ENCODE results near the gene ZFAND4. TPM values are rescaled to one million over a fixed set of nuclear protein-coding genes. Genes with fewer than 3 reads are reported as not detected.

ZFAND4 gene
- total and polyA plus RNA-seq, 4 donors: 3.2 to 15.7 (median 8.0) TPM

DNA sequence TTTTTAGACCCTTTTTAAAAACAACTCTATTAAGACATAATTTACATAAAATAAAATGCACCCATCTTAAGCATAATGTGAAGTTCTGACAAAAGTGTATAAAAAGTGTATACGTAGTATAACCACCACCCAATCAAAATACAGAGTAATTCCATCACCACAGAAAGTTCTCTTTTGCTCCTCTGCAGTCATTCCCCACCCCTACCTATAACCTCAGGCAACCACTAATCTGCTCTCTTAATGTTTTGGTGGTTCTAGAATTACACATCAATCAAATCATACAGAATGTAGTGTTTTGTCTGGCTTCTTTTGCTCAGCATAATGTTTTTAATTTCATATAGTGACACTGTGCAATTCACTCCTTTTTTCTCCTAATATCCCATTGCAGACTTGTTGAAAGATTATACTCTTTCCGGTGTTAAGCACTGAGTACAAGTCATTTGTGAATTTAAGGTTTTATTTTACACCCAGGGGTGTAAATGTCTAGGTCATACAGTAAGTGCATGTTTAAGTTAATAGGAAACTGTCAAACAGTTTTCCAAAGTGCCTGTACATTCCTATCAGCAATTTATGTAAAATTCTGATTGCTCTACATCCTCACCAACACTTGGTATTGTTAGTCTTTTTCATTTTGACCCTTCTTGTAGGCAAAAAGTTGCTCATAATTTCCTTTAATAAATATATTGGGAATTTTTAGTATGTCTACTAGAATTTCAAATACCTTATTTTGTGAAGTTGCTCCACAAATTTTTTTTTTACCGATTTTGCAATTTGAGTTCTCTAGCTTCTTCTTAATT is 86.3 kb downstream of the ZFAND4 start:
- WGBS: 98% methylated on average over 3 of the region's 3 CpGs
- H3K27me3 ChIP-seq (ENCODE audit: control insufficient read depth in 4 of 4, insufficient read depth in 4 of 4, low read length in 3 of 4): no peaks in the 10 kb centered on the region
- H3K9me3 ChIP-seq (ENCODE audit: control insufficient read depth in 4 of 4, low read length in 3 of 4): peaks cover 0 to 2% (median 0%) of the 10 kb centered on the region in 4 donors
- DNase-seq (ENCODE audit: low spot score): no peak
- H3K4me3 ChIP-seq (ENCODE audit: low read depth in 1 of 3, low read length in 3 of 3): no peak overlapping the region
- H3K9ac ChIP-seq (ENCODE audit: low read depth in 1 of 2, low read length in 2 of 2): no peak overlapping the region
- no peak for TF ChIP-seq REST (IDR thresholded peaks at IDR 0.05)
- TF ChIP-seq EGR1 (IDR thresholded peaks at IDR 0.05; ENCODE audit: low read depth in 2 of 2): no peak
- TF ChIP-seq TAF1 (conservative IDR thresholded peaks at IDR 0.05): no peak
- no peak for TF ChIP-seq GABPA (IDR thresholded peaks at IDR 0.05 in 1 of 2, conservative IDR thresholded peaks at IDR 0.05 in 1 of 2)
- TF ChIP-seq FOXA2 (IDR thresholded peaks at IDR 0.05): no peak
- no peak for TF ChIP-seq ATF3 (IDR thresholded peaks at IDR 0.05)
- TF ChIP-seq, protein P1, sequence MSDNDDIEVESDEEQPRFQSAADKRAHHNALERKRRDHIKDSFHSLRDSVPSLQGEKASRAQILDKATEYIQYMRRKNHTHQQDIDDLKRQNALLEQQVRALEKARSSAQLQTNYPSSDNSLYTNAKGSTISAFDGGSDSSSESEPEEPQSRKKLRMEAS (IDR thresholded peaks at IDR 0.05): no peak
- TF ChIP-seq, protein P2, sequence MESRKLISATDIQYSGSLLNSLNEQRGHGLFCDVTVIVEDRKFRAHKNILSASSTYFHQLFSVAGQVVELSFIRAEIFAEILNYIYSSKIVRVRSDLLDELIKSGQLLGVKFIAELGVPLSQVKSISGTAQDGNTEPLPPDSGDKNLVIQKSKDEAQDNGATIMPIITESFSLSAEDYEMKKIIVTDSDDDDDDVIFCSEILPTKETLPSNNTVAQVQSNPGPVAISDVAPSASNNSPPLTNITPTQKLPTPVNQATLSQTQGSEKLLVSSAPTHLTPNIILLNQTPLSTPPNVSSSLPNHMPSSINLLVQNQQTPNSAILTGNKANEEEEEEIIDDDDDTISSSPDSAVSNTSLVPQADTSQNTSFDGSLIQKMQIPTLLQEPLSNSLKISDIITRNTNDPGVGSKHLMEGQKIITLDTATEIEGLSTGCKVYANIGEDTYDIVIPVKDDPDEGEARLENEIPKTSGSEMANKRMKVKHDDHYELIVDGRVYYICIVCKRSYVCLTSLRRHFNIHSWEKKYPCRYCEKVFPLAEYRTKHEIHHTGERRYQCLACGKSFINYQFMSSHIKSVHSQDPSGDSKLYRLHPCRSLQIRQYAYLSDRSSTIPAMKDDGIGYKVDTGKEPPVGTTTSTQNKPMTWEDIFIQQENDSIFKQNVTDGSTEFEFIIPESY (IDR thresholded peaks at IDR 0.05): no peak
- no peak for TF ChIP-seq RAD21 (IDR thresholded peaks at IDR 0.05)
- no peak for TF ChIP-seq SP1 (IDR thresholded peaks at IDR 0.05)
- no peak for TF ChIP-seq NR2F2 (IDR thresholded peaks at IDR 0.05)
- H3K27ac ChIP-seq (ENCODE audit: low read depth in 1 of 2, low read length in 2 of 2): no peak overlapping the region
- no peaks in the 10 kb centered on the region for H3K36me3 ChIP-seq (ENCODE audit: control insufficient read depth in 4 of 4, insufficient read depth in 3 of 4, low read depth in 1 of 4, low read length in 3 of 4)
- peaks cover 3 to 18% (median 6%) of the 10 kb centered on the region in 4 donors for H3K4me1 ChIP-seq (ENCODE audit: control insufficient read depth in 4 of 4, insufficient read depth in 4 of 4, low read length in 3 of 4)

DNA sequence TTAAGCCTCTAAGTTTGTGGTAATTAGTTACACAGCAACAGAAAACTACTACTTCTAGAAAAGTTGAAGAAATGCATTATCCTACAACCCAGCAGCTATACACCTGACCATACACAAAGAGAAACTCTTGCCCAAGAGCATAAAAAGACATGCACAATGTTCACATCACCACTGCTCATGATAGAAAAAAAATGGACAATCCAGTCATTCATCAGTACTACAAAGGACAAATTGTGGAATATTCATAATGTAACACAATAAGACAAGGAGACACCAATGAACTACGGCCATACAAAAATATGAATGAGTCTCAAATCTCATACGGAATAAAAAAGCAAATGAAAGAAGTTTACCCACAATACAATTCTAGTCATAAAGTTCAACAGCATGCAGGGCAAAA is 87.4 kb downstream of the ZFAND4 start:
- no peaks in the 10 kb centered on the region for H3K36me3 ChIP-seq (ENCODE audit: control insufficient read depth in 4 of 4, insufficient read depth in 3 of 4, low read depth in 1 of 4, low read length in 3 of 4)
- no peak overlapping the region for H3K4me3 ChIP-seq (ENCODE audit: low read depth in 1 of 3, low read length in 3 of 3)
- H3K9me3 ChIP-seq (ENCODE audit: control insufficient read depth in 4 of 4, low read length in 3 of 4): peaks cover 0 to 2% (median 0%) of the 10 kb centered on the region in 4 donors
- DNase-seq (ENCODE audit: low spot score): no peak
- no peak overlapping the region for H3K27ac ChIP-seq (ENCODE audit: low read depth in 1 of 2, low read length in 2 of 2)
- H3K4me1 ChIP-seq (ENCODE audit: control insufficient read depth in 4 of 4, insufficient read depth in 4 of 4, low read length in 3 of 4): peaks cover 4 to 27% (median 9%) of the 10 kb centered on the region in 4 donors
- no peaks in the 10 kb centered on the region for H3K27me3 ChIP-seq (ENCODE audit: control insufficient read depth in 4 of 4, insufficient read depth in 4 of 4, low read length in 3 of 4)
- WGBS: 94% methylated on average over 2 of the region's 2 CpGs
- H3K9ac ChIP-seq (ENCODE audit: low read depth in 1 of 2, low read length in 2 of 2): no peak overlapping the region
- TF ChIP-seq RAD21 (IDR thresholded peaks at IDR 0.05) (no peak), FOXA2 (IDR thresholded peaks at IDR 0.05) (no peak), HNF4A (conservative IDR thresholded peaks at IDR 0.05) (no peak), YY1 (IDR thresholded peaks at IDR 0.05) (no peak), FOXA1 (IDR thresholded peaks at IDR 0.05) (no peak), JUND (IDR thresholded peaks at IDR 0.05) (no peak), GABPA (IDR thresholded peaks at IDR 0.05 in 1 of 2, conservative IDR thresholded peaks at IDR 0.05 in 1 of 2) (no peak)
- TF ChIP-seq, protein P1 (IDR thresholded peaks at IDR 0.05): no peak
- TF ChIP-seq, protein P2 (IDR thresholded peaks at IDR 0.05): no peak
- TF ChIP-seq, protein P3, sequence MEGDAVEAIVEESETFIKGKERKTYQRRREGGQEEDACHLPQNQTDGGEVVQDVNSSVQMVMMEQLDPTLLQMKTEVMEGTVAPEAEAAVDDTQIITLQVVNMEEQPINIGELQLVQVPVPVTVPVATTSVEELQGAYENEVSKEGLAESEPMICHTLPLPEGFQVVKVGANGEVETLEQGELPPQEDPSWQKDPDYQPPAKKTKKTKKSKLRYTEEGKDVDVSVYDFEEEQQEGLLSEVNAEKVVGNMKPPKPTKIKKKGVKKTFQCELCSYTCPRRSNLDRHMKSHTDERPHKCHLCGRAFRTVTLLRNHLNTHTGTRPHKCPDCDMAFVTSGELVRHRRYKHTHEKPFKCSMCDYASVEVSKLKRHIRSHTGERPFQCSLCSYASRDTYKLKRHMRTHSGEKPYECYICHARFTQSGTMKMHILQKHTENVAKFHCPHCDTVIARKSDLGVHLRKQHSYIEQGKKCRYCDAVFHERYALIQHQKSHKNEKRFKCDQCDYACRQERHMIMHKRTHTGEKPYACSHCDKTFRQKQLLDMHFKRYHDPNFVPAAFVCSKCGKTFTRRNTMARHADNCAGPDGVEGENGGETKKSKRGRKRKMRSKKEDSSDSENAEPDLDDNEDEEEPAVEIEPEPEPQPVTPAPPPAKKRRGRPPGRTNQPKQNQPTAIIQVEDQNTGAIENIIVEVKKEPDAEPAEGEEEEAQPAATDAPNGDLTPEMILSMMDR (IDR thresholded peaks at IDR 0.05; ENCODE audit: low read depth, low read length, missing input control): no peak

Measured in liver (tissue), 9 donors.